GM12878 (cell line): Measurements from ENCODE around the gene PEAR1. TPM values are rescaled to one million over a fixed set of nuclear protein-coding genes. Genes with fewer than 3 reads are reported as not detected.

Experiments
- ATAC-seq: fragments of 200-7000 bp; cut with Tn5 transposase; 3 replicates; pipeline ENCODE4 v1.9.1; 2020; ENCODE audit warnings: mild to moderate bottlenecking, moderate library complexity
- BruUV-seq: library from RNA; stranded (reverse); fragments of 400-500 nt; replicated peaks from 2 replicates; lab custom pipeline; 2021; lab: Mats Ljungman, UMichigan
- CTCF ChIA-PET: fragments of 300-600 bp; sonication (Branson Sonifier 250); formaldehyde crosslinking; extraction: SDS; loops from one replicate; lab custom pipeline; 2021; ENCODE audit warnings: inconsistent platforms; lab: Yijun Ruan, JAX
- POLR2A ChIA-PET: fragments of 350-600 bp; formaldehyde crosslinking; extraction: SDS; loops from one replicate; lab custom pipeline; 2021; ENCODE audit warnings: inconsistent platforms; lab: Charles Lee
- RAD21 ChIA-PET: fragments of 300-600 bp; sonication (Branson Sonifier 250); formaldehyde crosslinking; loops from one replicate; lab custom pipeline; 2023; ENCODE audit warnings: antibody characterized with exemption; ENCODE audit not compliant: unreplicated experiment; lab: Charles Lee
- SMC1A ChIA-PET: fragments of 300-600 bp; sonication (Branson Sonifier 250); formaldehyde crosslinking; loops from one replicate; lab custom pipeline; 2023; ENCODE audit not compliant: unreplicated experiment, uncharacterized antibody; lab: Charles Lee
- DNase-seq: peaks from one replicate; pipeline ENCODE4 v3.0.0-alpha.2; 2011; ENCODE audit warnings: low read depth, low spot score
- FAIRE-seq: peaks from 3 replicates; lab custom pipeline; 2011; peaks lifted over from hg19 to GRCh38; lab: Jason Lieb, UNC
- H2AFZ ChIP-seq: 2 replicates; pipeline ENCODE4 v1.6.0; 2011; ENCODE audit warnings: low read depth, low read length, control low read depth; ENCODE audit not compliant: control insufficient read depth
- H3K27ac ChIP-seq: 2 replicates; pipeline ENCODE4 v1.5.1; 2011; ENCODE audit warnings: control low read depth; ENCODE audit not compliant: control insufficient read depth, insufficient read depth
- H3K27me3 ChIP-seq, 2 experiments: replicated peaks in 1 of 2; 2 replicates each; pipeline versions ENCODE4 v1.6.0 to v1.6.1; 2011; ENCODE audit warnings: low read length in 1 of 2; ENCODE audit not compliant: control insufficient read depth in 2 of 2, insufficient read depth in 2 of 2
- H3K36me3 ChIP-seq, 2 experiments: 2 replicates each; pipeline ENCODE4 v1.5.1; 2011; ENCODE audit warnings: low read length in 1 of 2; ENCODE audit not compliant: control insufficient read depth in 2 of 2, insufficient read depth in 2 of 2
- H3K4me1 ChIP-seq: 2 replicates; pipeline ENCODE4 v1.6.1; 2011; ENCODE audit warnings: mild to moderate bottlenecking, low read length, moderate library complexity, mixed read lengths; ENCODE audit not compliant: control insufficient read depth, insufficient read depth
- H3K4me2 ChIP-seq: 2 replicates; pipeline ENCODE4 v1.6.0; 2011; ENCODE audit warnings: control low read depth; ENCODE audit not compliant: control insufficient read depth, insufficient read depth
- H3K4me3 ChIP-seq: fragments of 200-600 bp; sonication (generic); 2 replicates; pipeline ENCODE4 v1.5.1; 2016
- H3K79me2 ChIP-seq: 2 replicates; pipeline ENCODE4 v1.6.0; 2011; ENCODE audit warnings: low read length; ENCODE audit not compliant: control insufficient read depth, insufficient read depth
- H3K9ac ChIP-seq: 2 replicates; pipeline ENCODE4 v1.8.0; 2011; ENCODE audit warnings: low read length, control low read depth, mixed read lengths; ENCODE audit not compliant: control insufficient read depth, insufficient read depth
- H3K9me3 ChIP-seq: replicated peaks from 3 replicates; pipeline ENCODE4 v1.5.1; 2011; ENCODE audit warnings: mild to moderate bottlenecking, low read length; ENCODE audit not compliant: control insufficient read depth, insufficient read depth
- H4K20me1 ChIP-seq: 2 replicates; pipeline ENCODE4 v1.6.0; 2011; ENCODE audit not compliant: control insufficient read depth, insufficient read depth
- CBX3 ChIP-seq: fragments of 200-600 bp; sonication (generic); IDR thresholded peaks from 2 replicates; pipeline ENCODE4 v1.6.1; 2016; ENCODE audit warnings: low read depth, borderline replicate concordance
- CEBPB ChIP-seq, 2 experiments: fragments of 150-350 bp in 1 of 2; IDR thresholded peaks; 2 replicates each; pipeline ENCODE4 v1.6.1; 2012 to 2014; ENCODE audit warnings: low read depth in 2 of 2, low read length in 2 of 2, borderline replicate concordance in 1 of 2, inconsistent platforms in 1 of 2
- DPF2 ChIP-seq: fragments of 450-650 bp; IDR thresholded peaks from 2 replicates; pipeline ENCODE4 v1.6.1; 2017; ENCODE audit warnings: mild to moderate bottlenecking
- JUND ChIP-seq: IDR thresholded peaks from 2 replicates; pipeline ENCODE4 v1.6.1; 2012; ENCODE audit warnings: low read depth, mild to moderate bottlenecking, low read length, improper control_type of control experiment, moderate library complexity
- MEF2A ChIP-seq: IDR thresholded peaks from 2 replicates; pipeline ENCODE4 v1.6.1; 2011; ENCODE audit warnings: low read depth, mild to moderate bottlenecking, low read length, moderate library complexity; ENCODE audit not compliant: insufficient read depth
- MEF2B ChIP-seq: fragments of 450-650 bp; IDR thresholded peaks from 2 replicates; pipeline ENCODE4 v1.6.1; 2018; ENCODE audit warnings: mild to moderate bottlenecking, moderate library complexity; ENCODE audit not compliant: partially characterized antibody, poor library complexity, severe bottlenecking
- MYC ChIP-seq: IDR thresholded peaks from 2 replicates; pipeline ENCODE4 v1.6.1; 2011; ENCODE audit warnings: mild to moderate bottlenecking, low read length, moderate library complexity, inconsistent platforms; ENCODE audit not compliant: insufficient read depth, insufficient replicate concordance, insufficient read length, severe bottlenecking
- SREBF2 ChIP-seq: IDR thresholded peaks from 2 replicates; pipeline ENCODE4 v1.6.1; 2012; ENCODE audit warnings: mild to moderate bottlenecking, low read length
- STAT1 ChIP-seq: fragments of 450-650 bp; conservative IDR thresholded peaks from 2 replicates; pipeline ENCODE4 v1.6.1; 2014; ENCODE audit warnings: antibody characterized with exemption, mild to moderate bottlenecking
- STAT3 ChIP-seq: IDR thresholded peaks from 2 replicates; pipeline ENCODE4 v1.6.1; 2011; ENCODE audit warnings: low read depth, low read length, improper control_type of control experiment
- TAF1 ChIP-seq: IDR thresholded peaks from 2 replicates; pipeline ENCODE4 v1.6.1; 2011; ENCODE audit warnings: mild to moderate bottlenecking, low read depth, low read length, borderline replicate concordance
- WGBS: methylation state at CpG from one replicate; pipeline ENCODE4 v1.1.6; 2016; ENCODE audit warnings: low lambda C conversion rate; ENCODE audit not compliant: insufficient replicate concordance, insufficient coverage; ENCODE audit errors: missing lambda C conversion rate; 5-methylcytosine and 5-hydroxymethylcytosine counted together
- in situ Hi-C: fragments of 300-500 bp; cut with MboI; formaldehyde crosslinking; loops from 9 replicates; pipeline ENCODE4 v1.14.3; 2018; ENCODE audit warnings: mixed read lengths
- intact Hi-C: fragments of 100-400 bp; cut with micrococcal nuclease; formaldehyde crosslinking; loops from one replicate; pipeline ENCODE4 v1.14.2; 2022; ENCODE audit not compliant: unreplicated experiment
- polyA plus RNA-seq, 11 experiments: library from polyadenylated mRNA; depleted of rRNA in 4 of 11; unstranded in 6 of 11; stranded (reverse) in 5 of 11; fragments of >200 nt; fragmentation: Nextera tagmentation in 4 of 11; fragmentation: Illumina TruSeq in 1 of 11; extraction: Ambion mirVana in 4 of 11; extraction: Trizol in 1 of 11; gene quantifications; 1 replicate in 1 of 11; 2 replicates in 10 of 11; pipeline versions ENCODE4 v1.2.1 to v1.2.3, GENCODE V29; 2011 to 2016; ENCODE audit warnings: inconsistent platforms in 2 of 11, missing spikeins in 2 of 11, low read depth in 1 of 11
- total RNA-seq, 4 experiments: library from RNA; depleted of rRNA in 3 of 4; stranded (reverse); fragments of >200 nt in 3 of 4; fragmentation: Illumina TruSeq in 1 of 4; extraction: Trizol in 1 of 4; gene quantifications; 2 replicates each; pipeline versions ENCODE4 v1.2.1 to v1.2.3, GENCODE V29; 2013 to 2021
- TF ChIP-seq, protein P1 (sequence below): IDR thresholded peaks from 2 replicates; pipeline ENCODE4 v1.6.1; 2011; ENCODE audit warnings: low read depth, low read length, improper control_type of control experiment, borderline replicate concordance
- TF ChIP-seq, protein P2 (sequence below): fragments of 450-650 bp; formaldehyde crosslinking; IDR thresholded peaks from 2 replicates; pipeline ENCODE4 v1.5.0; 2022; ENCODE audit warnings: mild to moderate bottlenecking, missing genetic modification characterization
- TF ChIP-seq, protein P3 (sequence below): IDR thresholded peaks from 2 replicates; pipeline ENCODE4 v1.6.1; 2012; ENCODE audit warnings: mild to moderate bottlenecking, low read depth, low read length

PEAR1 gene
- total and polyA plus RNA-seq, 10 of the 15 experiments (the other 5 are each of a cell fraction or from before 2014, with no cell fraction given): not detected

DNA sequence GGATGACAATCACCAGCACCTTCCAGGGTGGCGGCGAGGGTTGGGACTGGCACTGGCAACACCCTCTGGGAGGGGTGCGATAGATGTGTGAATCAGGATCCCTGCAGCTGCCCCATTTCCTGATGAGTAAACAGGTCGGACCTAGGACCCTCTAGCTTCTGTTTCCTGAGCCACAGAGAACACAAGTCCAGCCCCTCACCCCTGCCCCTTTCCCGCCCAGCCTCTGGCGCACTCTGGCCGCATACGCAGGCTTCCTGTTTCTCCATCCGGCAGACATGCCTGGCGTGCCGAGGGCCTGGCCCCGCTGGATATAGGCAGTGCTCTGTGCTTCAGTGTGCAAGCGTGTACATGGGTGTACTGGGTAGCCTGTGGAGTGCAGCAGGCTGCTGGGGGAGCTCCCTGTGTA lies 4.6 kb downstream of the PEAR1 start (continued):
- TF ChIP-seq TAF1: no peak

DNA sequence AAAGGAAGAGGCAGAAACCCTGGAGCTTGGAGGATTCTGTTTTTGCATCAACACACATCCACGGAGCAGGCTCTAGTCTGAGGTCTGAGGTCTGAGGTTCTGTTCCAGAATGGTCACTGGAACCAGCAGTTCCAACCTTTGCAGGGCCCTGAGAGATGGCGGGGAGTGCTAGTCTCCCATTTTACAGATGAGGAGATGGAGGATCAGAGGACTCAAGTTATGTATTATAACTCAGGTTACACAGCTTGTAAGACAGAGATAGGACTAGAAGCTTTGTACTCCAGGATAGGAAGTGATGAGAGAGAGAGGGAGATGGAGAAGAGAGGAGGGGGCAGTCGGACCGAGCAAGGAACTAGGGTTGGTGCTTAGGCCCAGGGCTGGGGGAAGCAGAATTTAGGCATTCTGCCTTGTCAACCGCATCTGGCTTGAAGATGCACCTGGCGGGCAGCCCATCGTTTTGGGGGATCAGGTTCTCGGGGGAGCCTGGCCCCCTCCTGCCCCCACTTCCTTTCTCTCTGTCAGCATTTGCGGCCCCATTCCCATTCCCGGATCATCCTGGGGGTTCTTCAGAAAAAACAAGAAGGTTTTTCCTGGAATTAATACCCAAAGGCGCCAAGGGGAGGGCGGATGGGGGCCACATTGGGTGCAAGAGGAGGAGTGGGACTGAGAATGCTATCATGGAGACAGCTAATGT lies 5.6 kb downstream of the PEAR1 start:
- FAIRE-seq: no peak
- SMC1A ChIA-PET: no interaction called here
- intact Hi-C loops: no loop called here
- POLR2A ChIA-PET: no interaction called here
- Histone ChIP-seq H4K20me1 (no peaks in the 10 kb centered on the region), H3K79me2 (no peaks in the 10 kb centered on the region), H3K4me1 (no peaks in the 10 kb centered on the region), H3K36me3 (no peaks in the 10 kb centered on the region), H3K27me3 (peaks cover 0 to 8% of the 10 kb centered on the region in 2 experiments; a peak in 2 of 4 replicates), H3K9ac (no peak overlapping the region), H3K9me3 (no peaks in the 10 kb centered on the region), H3K4me2 (no peak overlapping the region), H2AFZ (no peak overlapping the region), H3K27ac (no peak overlapping the region), H3K4me3 (no peak overlapping the region)
- in situ Hi-C loops: no loop called here
- no peak for ATAC-seq
- no TSS peak for BruUV-seq
- RAD21 ChIA-PET: no interaction called here
- CTCF ChIA-PET: interaction anchor here (0.6 to 1.8 kb wide), 5 partner anchors 9 to 175 kb away, joined by 3 to 7 read pairs (median 3); no protein-coding TSS in a partner anchor
- WGBS: 31% methylated on average over 12 of the region's 12 CpGs
- DNase-seq: no peak
- no peak for TF ChIP-seq CBX3
- no peak for TF ChIP-seq CEBPB (IDR thresholded peaks at IDR 0.05; ENCODE audit: borderline replicate concordance in 1 of 2, low read depth in 2 of 2, low read length in 2 of 2)
- no peak for TF ChIP-seq DPF2
- TF ChIP-seq STAT1: no peak
- TF ChIP-seq MEF2A: no peak
- TF ChIP-seq, protein P1, sequence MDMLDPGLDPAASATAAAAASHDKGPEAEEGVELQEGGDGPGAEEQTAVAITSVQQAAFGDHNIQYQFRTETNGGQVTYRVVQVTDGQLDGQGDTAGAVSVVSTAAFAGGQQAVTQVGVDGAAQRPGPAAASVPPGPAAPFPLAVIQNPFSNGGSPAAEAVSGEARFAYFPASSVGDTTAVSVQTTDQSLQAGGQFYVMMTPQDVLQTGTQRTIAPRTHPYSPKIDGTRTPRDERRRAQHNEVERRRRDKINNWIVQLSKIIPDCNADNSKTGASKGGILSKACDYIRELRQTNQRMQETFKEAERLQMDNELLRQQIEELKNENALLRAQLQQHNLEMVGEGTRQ: no peak
- TF ChIP-seq, protein P2, sequence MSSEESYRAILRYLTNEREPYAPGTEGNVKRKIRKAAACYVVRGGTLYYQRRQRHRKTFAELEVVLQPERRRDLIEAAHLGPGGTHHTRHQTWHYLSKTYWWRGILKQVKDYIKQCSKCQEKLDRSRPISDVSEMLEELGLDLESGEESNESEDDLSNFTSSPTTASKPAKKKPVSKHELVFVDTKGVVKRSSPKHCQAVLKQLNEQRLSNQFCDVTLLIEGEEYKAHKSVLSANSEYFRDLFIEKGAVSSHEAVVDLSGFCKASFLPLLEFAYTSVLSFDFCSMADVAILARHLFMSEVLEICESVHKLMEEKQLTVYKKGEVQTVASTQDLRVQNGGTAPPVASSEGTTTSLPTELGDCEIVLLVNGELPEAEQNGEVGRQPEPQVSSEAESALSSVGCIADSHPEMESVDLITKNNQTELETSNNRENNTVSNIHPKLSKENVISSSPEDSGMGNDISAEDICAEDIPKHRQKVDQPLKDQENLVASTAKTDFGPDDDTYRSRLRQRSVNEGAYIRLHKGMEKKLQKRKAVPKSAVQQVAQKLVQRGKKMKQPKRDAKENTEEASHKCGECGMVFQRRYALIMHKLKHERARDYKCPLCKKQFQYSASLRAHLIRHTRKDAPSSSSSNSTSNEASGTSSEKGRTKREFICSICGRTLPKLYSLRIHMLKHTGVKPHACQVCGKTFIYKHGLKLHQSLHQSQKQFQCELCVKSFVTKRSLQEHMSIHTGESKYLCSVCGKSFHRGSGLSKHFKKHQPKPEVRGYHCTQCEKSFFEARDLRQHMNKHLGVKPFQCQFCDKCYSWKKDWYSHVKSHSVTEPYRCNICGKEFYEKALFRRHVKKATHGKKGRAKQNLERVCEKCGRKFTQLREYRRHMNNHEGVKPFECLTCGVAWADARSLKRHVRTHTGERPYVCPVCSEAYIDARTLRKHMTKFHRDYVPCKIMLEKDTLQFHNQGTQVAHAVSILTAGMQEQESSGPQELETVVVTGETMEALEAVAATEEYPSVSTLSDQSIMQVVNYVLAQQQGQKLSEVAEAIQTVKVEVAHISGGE (CRISPR knock-in tag): no peak
- TF ChIP-seq, protein P3, sequence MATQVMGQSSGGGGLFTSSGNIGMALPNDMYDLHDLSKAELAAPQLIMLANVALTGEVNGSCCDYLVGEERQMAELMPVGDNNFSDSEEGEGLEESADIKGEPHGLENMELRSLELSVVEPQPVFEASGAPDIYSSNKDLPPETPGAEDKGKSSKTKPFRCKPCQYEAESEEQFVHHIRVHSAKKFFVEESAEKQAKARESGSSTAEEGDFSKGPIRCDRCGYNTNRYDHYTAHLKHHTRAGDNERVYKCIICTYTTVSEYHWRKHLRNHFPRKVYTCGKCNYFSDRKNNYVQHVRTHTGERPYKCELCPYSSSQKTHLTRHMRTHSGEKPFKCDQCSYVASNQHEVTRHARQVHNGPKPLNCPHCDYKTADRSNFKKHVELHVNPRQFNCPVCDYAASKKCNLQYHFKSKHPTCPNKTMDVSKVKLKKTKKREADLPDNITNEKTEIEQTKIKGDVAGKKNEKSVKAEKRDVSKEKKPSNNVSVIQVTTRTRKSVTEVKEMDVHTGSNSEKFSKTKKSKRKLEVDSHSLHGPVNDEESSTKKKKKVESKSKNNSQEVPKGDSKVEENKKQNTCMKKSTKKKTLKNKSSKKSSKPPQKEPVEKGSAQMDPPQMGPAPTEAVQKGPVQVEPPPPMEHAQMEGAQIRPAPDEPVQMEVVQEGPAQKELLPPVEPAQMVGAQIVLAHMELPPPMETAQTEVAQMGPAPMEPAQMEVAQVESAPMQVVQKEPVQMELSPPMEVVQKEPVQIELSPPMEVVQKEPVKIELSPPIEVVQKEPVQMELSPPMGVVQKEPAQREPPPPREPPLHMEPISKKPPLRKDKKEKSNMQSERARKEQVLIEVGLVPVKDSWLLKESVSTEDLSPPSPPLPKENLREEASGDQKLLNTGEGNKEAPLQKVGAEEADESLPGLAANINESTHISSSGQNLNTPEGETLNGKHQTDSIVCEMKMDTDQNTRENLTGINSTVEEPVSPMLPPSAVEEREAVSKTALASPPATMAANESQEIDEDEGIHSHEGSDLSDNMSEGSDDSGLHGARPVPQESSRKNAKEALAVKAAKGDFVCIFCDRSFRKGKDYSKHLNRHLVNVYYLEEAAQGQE: no peak
- TF ChIP-seq MEF2B: no peak
- no peak for TF ChIP-seq STAT3
- no peak for TF ChIP-seq JUND
- no peak for TF ChIP-seq SREBF2
- TF ChIP-seq MYC: no peak
